IMR-90 (cell line): Measurements from ENCODE around the gene FAM20C. TPM values are rescaled to one million over a fixed set of nuclear protein-coding genes. Genes with fewer than 3 reads are reported as not detected.

Source experiments
- ATAC-seq: fragments of 200-7000 bp; cut with Tn5 transposase; 2 replicates; pipeline ENCODE4 v1.9.1; 2020; ENCODE audit warnings: low read depth, mild to moderate bottlenecking, moderate library complexity
- BruUV-seq: library from RNA; stranded (reverse); fragments of 400-500 nt; replicated peaks from 2 replicates; lab custom pipeline; 2021; lab: Mats Ljungman, UMichigan
- CTCF ChIA-PET: fragments of 300-600 bp; formaldehyde crosslinking; extraction: SDS; loops from one replicate; lab custom pipeline; 2021; ENCODE audit warnings: antibody characterized with exemption; lab: Yijun Ruan, JAX
- POLR2A ChIA-PET: fragments of 300-600 bp; sonication (Branson Sonifier 250); formaldehyde crosslinking; loops from one replicate; lab custom pipeline; 2022; ENCODE audit warnings: antibody characterized with exemption; ENCODE audit not compliant: unreplicated experiment; lab: Charles Lee
- DNase-seq: peaks from one replicate; pipeline ENCODE4 v3.0.0; 2013
- H2AFZ ChIP-seq: replicated peaks from 2 replicates; pipeline ENCODE3; 2013; ENCODE audit warnings: low read length, mild to moderate bottlenecking; ENCODE audit not compliant: poor library complexity
- H2AK5ac ChIP-seq: 2 replicates; pipeline ENCODE4 v1.6.1; 2013; ENCODE audit warnings: low read depth, low read length, inconsistent platforms
- H2AK9ac ChIP-seq: replicated peaks from 2 replicates; pipeline ENCODE3; 2013; ENCODE audit warnings: mild to moderate bottlenecking, low read depth, low read length, moderate library complexity; ENCODE audit not compliant: poor library complexity
- H2BK120ac ChIP-seq: 2 replicates; pipeline ENCODE4 v1.6.1; 2013; ENCODE audit warnings: low read depth, low read length, inconsistent platforms
- H2BK15ac ChIP-seq: 3 replicates; pipeline ENCODE4 v1.6.1; 2013; ENCODE audit warnings: low read depth, low read length, inconsistent platforms
- H2BK20ac ChIP-seq: 2 replicates; pipeline ENCODE4 v1.6.1; 2013; ENCODE audit warnings: low read depth, mild to moderate bottlenecking, inconsistent platforms, low read length, moderate library complexity
- H2BK5ac ChIP-seq: 2 replicates; pipeline ENCODE4 v1.6.1; 2013; ENCODE audit warnings: mild to moderate bottlenecking, low read depth, low read length, inconsistent platforms; ENCODE audit not compliant: poor library complexity, severe bottlenecking
- H3K14ac ChIP-seq: replicated peaks from 2 replicates; pipeline ENCODE4 v1.6.1; 2013; ENCODE audit warnings: low read depth, low read length, inconsistent platforms
- H3K18ac ChIP-seq: 2 replicates; pipeline ENCODE4 v1.6.1; 2013; ENCODE audit warnings: low read depth, low read length, control low read depth
- H3K23ac ChIP-seq: 2 replicates; pipeline ENCODE4 v1.6.1; 2013; ENCODE audit warnings: low read depth, low read length, inconsistent platforms
- H3K27ac ChIP-seq: 2 replicates; pipeline ENCODE4 v1.5.1; 2013; ENCODE audit warnings: mild to moderate bottlenecking, control low read depth, low read length; ENCODE audit not compliant: insufficient read depth
- H3K27me3 ChIP-seq: 2 replicates; pipeline ENCODE4 v1.6.1; 2013; ENCODE audit warnings: low read length; ENCODE audit not compliant: control insufficient read depth, insufficient read depth
- H3K36me3 ChIP-seq: 2 replicates; pipeline ENCODE4 v1.6.1; 2013; ENCODE audit warnings: low read length, mixed read lengths; ENCODE audit not compliant: control insufficient read depth, insufficient read depth
- H3K4ac ChIP-seq: 2 replicates; pipeline ENCODE4 v1.6.1; 2013; ENCODE audit warnings: low read depth, low read length, inconsistent platforms
- H3K4me1 ChIP-seq: 2 replicates; pipeline ENCODE4 v1.6.1; 2013; ENCODE audit warnings: low read length, mixed read lengths; ENCODE audit not compliant: control insufficient read depth, insufficient read depth
- H3K4me2 ChIP-seq: 2 replicates; pipeline ENCODE4 v1.6.1; 2013; ENCODE audit warnings: low read depth, mild to moderate bottlenecking, control low read depth, low read length, moderate library complexity
- H3K4me3 ChIP-seq: 2 replicates; pipeline ENCODE4 v1.5.1; 2013; ENCODE audit warnings: low read depth, mild to moderate bottlenecking, control low read depth, low read length, moderate library complexity; ENCODE audit not compliant: insufficient read depth
- H3K56ac ChIP-seq: 2 replicates; pipeline ENCODE4 v1.6.1; 2013; ENCODE audit warnings: low read length, inconsistent platforms; ENCODE audit not compliant: insufficient read depth; ENCODE audit errors: extremely low read depth
- H3K79me1 ChIP-seq, 2 experiments: 2 replicates each; pipeline ENCODE4 v1.6.1; 2013; ENCODE audit warnings: low read length in 2 of 2, inconsistent platforms in 1 of 2, low read depth in 1 of 2
- H3K9ac ChIP-seq: 2 replicates; pipeline ENCODE4 v1.6.1; 2013; ENCODE audit warnings: low read depth, low read length, control low read depth
- H3K9me1 ChIP-seq: 2 replicates; pipeline ENCODE4 v1.6.1; 2013; ENCODE audit warnings: low read length, inconsistent platforms; ENCODE audit not compliant: insufficient read depth
- H3K9me3 ChIP-seq: 2 replicates; pipeline ENCODE4 v1.6.1; 2013; ENCODE audit warnings: low read length; ENCODE audit not compliant: control insufficient read depth, insufficient read depth
- H4K20me1 ChIP-seq: 2 replicates; pipeline ENCODE4 v1.6.1; 2013; ENCODE audit warnings: low read length, inconsistent platforms; ENCODE audit not compliant: insufficient read depth
- H4K5ac ChIP-seq: 2 replicates; pipeline ENCODE4 v1.6.1; 2013; ENCODE audit warnings: mild to moderate bottlenecking, low read depth, low read length, control low read depth
- H4K8ac ChIP-seq, 2 experiments: 2 replicates each; pipeline ENCODE4 v1.6.1; 2013; ENCODE audit warnings: low read depth in 2 of 2, low read length in 2 of 2, control low read depth in 1 of 2, inconsistent platforms in 1 of 2
- H4K91ac ChIP-seq: 2 replicates; pipeline ENCODE4 v1.6.1; 2013; ENCODE audit warnings: low read depth, low read length, inconsistent platforms; ENCODE audit not compliant: insufficient read depth
- BHLHE40 ChIP-seq: fragments of 150-350 bp; IDR thresholded peaks from 2 replicates; pipeline ENCODE4 v1.6.1; 2016; ENCODE audit warnings: mild to moderate bottlenecking, low read depth, low read length
- CHD1 ChIP-seq: IDR thresholded peaks from 2 replicates; pipeline ENCODE4 v1.6.1; 2012; ENCODE audit warnings: low read depth, low read length, improper control_type of control experiment
- FOS ChIP-seq: fragments of 150-350 bp; IDR thresholded peaks from 2 replicates; pipeline ENCODE4 v1.6.1; 2016; ENCODE audit warnings: low read depth, low read length
- MAZ ChIP-seq: IDR thresholded peaks from 2 replicates; pipeline ENCODE4 v1.6.1; 2012; ENCODE audit warnings: low read depth, mild to moderate bottlenecking, low read length, improper control_type of control experiment, moderate library complexity, borderline replicate concordance
- NFE2L2 ChIP-seq: fragments of 150-350 bp; IDR thresholded peaks from 2 replicates; pipeline ENCODE4 v1.6.1; 2016; ENCODE audit warnings: low read depth, mild to moderate bottlenecking, low read length
- POLR2A ChIP-seq: IDR thresholded peaks from 2 replicates; pipeline ENCODE4 v1.6.1; 2012; ENCODE audit warnings: mild to moderate bottlenecking, low read depth, low read length
- RCOR1 ChIP-seq: IDR thresholded peaks from 2 replicates; pipeline ENCODE4 v1.6.1; 2012; ENCODE audit warnings: mild to moderate bottlenecking, low read length, improper control_type of control experiment; ENCODE audit not compliant: insufficient replicate concordance
- WGBS, 2 experiments: methylation state at CpG; one replicate each; pipeline versions ENCODE4 v1.1.5 to v1.1.7; 2013; ENCODE audit warnings: missing lambda C conversion rate in 2 of 2; ENCODE audit not compliant: insufficient read length in 1 of 2; ENCODE audit errors: extremely low coverage in 2 of 2; 5-methylcytosine and 5-hydroxymethylcytosine counted together
- dilution Hi-C: fragments of 300-500 bp; cut with HindIII; formaldehyde crosslinking; loops from one replicate; pipeline ENCODE4 v1.14.3; 2018; ENCODE audit warnings: low sequenced_read_pairs; ENCODE audit not compliant: unreplicated experiment
- in situ Hi-C: fragments of 300-500 bp; cut with MboI; formaldehyde crosslinking; loops from 3 replicates; pipeline ENCODE4 v1.14.3; 2019; ENCODE audit warnings: low sequenced_read_pairs, inconsistent platforms, mixed read lengths
- intact Hi-C: fragments of 100-400 bp; cut with micrococcal nuclease; formaldehyde crosslinking; loops from 2 replicates; pipeline ENCODE4 v1.10.0; 2022
- polyA plus RNA-seq, 3 experiments: library from polyadenylated mRNA; depleted of rRNA; stranded (reverse); fragments of >200 nt; gene quantifications; 2 replicates each; pipeline ENCODE4 v1.2.3, GENCODE V29; 2012; ENCODE audit warnings: low replicate concordance in 1 of 3
- total RNA-seq: library from RNA; depleted of rRNA; stranded (reverse); fragments of >200 nt; gene quantifications from 2 replicates; pipeline ENCODE4 v1.2.3, GENCODE V29; 2012
- TF ChIP-seq, protein P1 (sequence below): fragments of 150-350 bp; IDR thresholded peaks from 2 replicates; pipeline ENCODE4 v1.6.1; 2017; ENCODE audit warnings: mild to moderate bottlenecking, antibody characterized with exemption, low read length, low read depth
- TF ChIP-seq, protein P2 (sequence below): conservative IDR thresholded peaks from 2 replicates; pipeline ENCODE4 v1.5.1; 2012; ENCODE audit warnings: mild to moderate bottlenecking, low read depth, low read length, improper control_type of control experiment
- TF ChIP-seq, protein P3 (sequence below): fragments of 150-350 bp; IDR thresholded peaks from 2 replicates; pipeline ENCODE4 v1.6.1; 2016; ENCODE audit warnings: low read depth, mild to moderate bottlenecking, low read length, moderate library complexity, borderline replicate concordance

The FAM20C gene
- total and polyA plus RNA-seq, 2 of the 4 experiments (the other 2 are of a cell fraction), result 7.7 to 36.6 TPM

DNA sequence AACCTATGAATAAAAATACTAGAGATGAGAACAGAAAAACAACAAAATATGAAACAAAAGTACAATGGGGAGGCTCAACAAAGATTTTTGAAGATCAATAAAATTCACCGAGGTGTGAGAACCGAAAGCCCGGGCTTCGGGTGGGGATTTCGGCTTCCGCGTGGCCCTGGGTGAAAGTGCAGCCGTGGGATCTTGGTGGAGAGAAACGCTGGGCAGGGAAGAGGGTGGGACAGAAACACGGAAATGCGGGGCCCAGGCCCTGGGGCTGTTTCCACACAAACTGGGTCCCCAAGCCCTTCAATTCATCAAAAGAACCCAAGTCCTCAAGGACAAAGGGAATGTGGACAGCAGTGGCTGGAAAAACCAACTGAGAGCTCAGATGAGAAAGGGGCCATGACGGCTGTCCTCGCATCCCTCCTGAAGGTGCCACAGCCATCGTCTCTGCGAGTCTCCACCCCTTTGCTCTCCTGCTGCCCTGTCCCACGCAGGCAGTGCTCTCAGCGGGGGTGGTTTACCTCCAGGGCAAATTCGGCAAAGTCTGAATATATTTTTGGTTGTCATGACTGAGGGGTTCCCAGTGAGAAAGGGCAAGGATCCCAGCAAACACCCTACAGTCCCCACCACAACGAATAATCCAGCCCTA is 117.3 kb downstream of the FAM20C start:
- no peak overlapping the region for H4K5ac ChIP-seq
- H3K9me1 ChIP-seq, result 0 out of 2 replicates have a peak, but pooled peaks cover 1% of the 10 kb centered on the region
- H2AK9ac ChIP-seq, result no peak overlapping the region
- H2BK5ac ChIP-seq, result no peak overlapping the region
- H3K56ac ChIP-seq, result no peak overlapping the region
- in situ Hi-C loops, result no loop called here
- CTCF ChIA-PET, result no interaction called here
- TF ChIP-seq, protein P1, sequence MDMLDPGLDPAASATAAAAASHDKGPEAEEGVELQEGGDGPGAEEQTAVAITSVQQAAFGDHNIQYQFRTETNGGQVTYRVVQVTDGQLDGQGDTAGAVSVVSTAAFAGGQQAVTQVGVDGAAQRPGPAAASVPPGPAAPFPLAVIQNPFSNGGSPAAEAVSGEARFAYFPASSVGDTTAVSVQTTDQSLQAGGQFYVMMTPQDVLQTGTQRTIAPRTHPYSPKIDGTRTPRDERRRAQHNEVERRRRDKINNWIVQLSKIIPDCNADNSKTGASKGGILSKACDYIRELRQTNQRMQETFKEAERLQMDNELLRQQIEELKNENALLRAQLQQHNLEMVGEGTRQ, result no peak
- TF ChIP-seq, protein P2, sequence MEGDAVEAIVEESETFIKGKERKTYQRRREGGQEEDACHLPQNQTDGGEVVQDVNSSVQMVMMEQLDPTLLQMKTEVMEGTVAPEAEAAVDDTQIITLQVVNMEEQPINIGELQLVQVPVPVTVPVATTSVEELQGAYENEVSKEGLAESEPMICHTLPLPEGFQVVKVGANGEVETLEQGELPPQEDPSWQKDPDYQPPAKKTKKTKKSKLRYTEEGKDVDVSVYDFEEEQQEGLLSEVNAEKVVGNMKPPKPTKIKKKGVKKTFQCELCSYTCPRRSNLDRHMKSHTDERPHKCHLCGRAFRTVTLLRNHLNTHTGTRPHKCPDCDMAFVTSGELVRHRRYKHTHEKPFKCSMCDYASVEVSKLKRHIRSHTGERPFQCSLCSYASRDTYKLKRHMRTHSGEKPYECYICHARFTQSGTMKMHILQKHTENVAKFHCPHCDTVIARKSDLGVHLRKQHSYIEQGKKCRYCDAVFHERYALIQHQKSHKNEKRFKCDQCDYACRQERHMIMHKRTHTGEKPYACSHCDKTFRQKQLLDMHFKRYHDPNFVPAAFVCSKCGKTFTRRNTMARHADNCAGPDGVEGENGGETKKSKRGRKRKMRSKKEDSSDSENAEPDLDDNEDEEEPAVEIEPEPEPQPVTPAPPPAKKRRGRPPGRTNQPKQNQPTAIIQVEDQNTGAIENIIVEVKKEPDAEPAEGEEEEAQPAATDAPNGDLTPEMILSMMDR, result no peak
- TF ChIP-seq, protein P3, sequence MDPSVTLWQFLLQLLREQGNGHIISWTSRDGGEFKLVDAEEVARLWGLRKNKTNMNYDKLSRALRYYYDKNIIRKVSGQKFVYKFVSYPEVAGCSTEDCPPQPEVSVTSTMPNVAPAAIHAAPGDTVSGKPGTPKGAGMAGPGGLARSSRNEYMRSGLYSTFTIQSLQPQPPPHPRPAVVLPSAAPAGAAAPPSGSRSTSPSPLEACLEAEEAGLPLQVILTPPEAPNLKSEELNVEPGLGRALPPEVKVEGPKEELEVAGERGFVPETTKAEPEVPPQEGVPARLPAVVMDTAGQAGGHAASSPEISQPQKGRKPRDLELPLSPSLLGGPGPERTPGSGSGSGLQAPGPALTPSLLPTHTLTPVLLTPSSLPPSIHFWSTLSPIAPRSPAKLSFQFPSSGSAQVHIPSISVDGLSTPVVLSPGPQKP, result no peak
- TF ChIP-seq RCOR1 (no peak), MAZ (no peak), POLR2A (no peak), NFE2L2 (no peak), FOS (no peak), CHD1 (no peak), BHLHE40 (no peak)
- BruUV-seq, result no TSS peak
- no peak overlapping the region for H3K9ac ChIP-seq
- H4K20me1 ChIP-seq, result 0 out of 2 replicates have a peak, but pooled peaks cover under 1% of the 10 kb centered on the region
- no peak overlapping the region for H3K14ac ChIP-seq
- no peaks in the 10 kb centered on the region for H3K4me1 ChIP-seq
- no peak overlapping the region for H2AK5ac ChIP-seq
- no peak overlapping the region for H2BK120ac ChIP-seq
- H3K27ac ChIP-seq, result no peak overlapping the region
- H3K4me2 ChIP-seq, result no peak overlapping the region
- dilution Hi-C loops, result no loop called here
- intact Hi-C loops, result no loop called here
- H2BK15ac ChIP-seq, result no peak overlapping the region
- no peak for ATAC-seq
- WGBS, 2 experiments, result 85% methylated on average over 9 of the region's 19 CpGs; no CpG with 5 or more reads in 1 of the 2 experiments
- POLR2A ChIA-PET, result no interaction called here
- H3K27me3 ChIP-seq, result peaks cover 39% of the 10 kb centered on the region
- no peaks in the 10 kb centered on the region for H3K79me1 ChIP-seq
- H3K36me3 ChIP-seq, result no peaks in the 10 kb centered on the region
- peaks cover 6% of the 10 kb centered on the region for H3K9me3 ChIP-seq
- no peak overlapping the region for H4K91ac ChIP-seq
- DNase-seq, result no peak
- no peak overlapping the region for H3K23ac ChIP-seq
- no peak overlapping the region for H3K18ac ChIP-seq
- no peak overlapping the region for H2AFZ ChIP-seq
- no peak overlapping the region for H3K4ac ChIP-seq
- no peak overlapping the region for H2BK20ac ChIP-seq
- no peak overlapping the region for H4K8ac ChIP-seq
- no peak overlapping the region for H3K4me3 ChIP-seq
